ENCODE measurements around the gene DYNLT2B. TPM values are rescaled to one million over a fixed set of nuclear protein-coding genes. Genes with fewer than 3 reads are reported as not detected.

The DYNLT2B gene
- 12.0 and 13.4 TPM in 2 replicates for total RNA-seq

GRCh38 chr3:196317687-196318467, at the start of gene DYNLT2B:
DYNLT2B (minus strand) TSS chr3:196318240; CDS start chr3:196318152, 88 bp downstream.

GRCh38 chr3:196287440-196288140, 30.4 kb downstream of the DYNLT2B start, which contains the start of gene PCYT1A:
PCYT1A (minus strand) TSS chr3:196287726; CDS start chr3:196270531, 17,195 bp downstream.

Other genes starting within 250 kb of the DYNLT2B start
- gene TFRC, start 236.2 kb downstream of the DYNLT2B start, total RNA-seq, result 55.5 and 62.9 TPM in 2 replicates
- gene ZDHHC19, start 106.8 kb downstream of the DYNLT2B start, total RNA-seq, result not detected in 2 replicates
- gene SLC51A, start 101.7 kb downstream of the DYNLT2B start, total RNA-seq, result 0.82 TPM in 1 of 2 replicates, not detected in the other
- 32.3 and 62.7 TPM in 2 replicates for gene PCYT1A, start 30.5 kb downstream of the DYNLT2B start, total RNA-seq
- not detected in 2 replicates for gene TM4SF19, start 20.1 kb upstream of the DYNLT2B start, total RNA-seq
- 6.5 and 10.2 TPM in 2 replicates for gene UBXN7, start 114.2 kb upstream of the DYNLT2B start, total RNA-seq
- 10.6 and 13.5 TPM in 2 replicates for gene RNF168, start 185.5 kb upstream of the DYNLT2B start, total RNA-seq
- not detected in 2 replicates for gene SMCO1, start 197.1 kb upstream of the DYNLT2B start, total RNA-seq

Measured in pericardium fibroblast (primary cell).